HG03039 (cell line): ENCODE data around the gene FBXO22.
"Not testable (repeated sequence)": the region's sequence is repeated elsewhere in the genome, so short reads cannot be mapped to it uniquely, and the experiment has no call there.

Experiments
- ATAC-seq: cut with Tn5 transposase; IDR thresholded peaks from one replicate; pipeline ENCODE4 v1.9.1; 2021; ENCODE audit warnings: mild to moderate bottlenecking, moderate library complexity; ENCODE audit not compliant: unreplicated experiment

FBXO22 gene

GRCh38 chr15:75903331-75904239 lies at the start of gene FBXO22:
Gene FBXO22, plus strand, starts transcription at chr15:75903878. Its CDS starts 86 bp downstream, at chr15:75903964.
- peak; percentile 81 for ATAC-seq

DNA sequence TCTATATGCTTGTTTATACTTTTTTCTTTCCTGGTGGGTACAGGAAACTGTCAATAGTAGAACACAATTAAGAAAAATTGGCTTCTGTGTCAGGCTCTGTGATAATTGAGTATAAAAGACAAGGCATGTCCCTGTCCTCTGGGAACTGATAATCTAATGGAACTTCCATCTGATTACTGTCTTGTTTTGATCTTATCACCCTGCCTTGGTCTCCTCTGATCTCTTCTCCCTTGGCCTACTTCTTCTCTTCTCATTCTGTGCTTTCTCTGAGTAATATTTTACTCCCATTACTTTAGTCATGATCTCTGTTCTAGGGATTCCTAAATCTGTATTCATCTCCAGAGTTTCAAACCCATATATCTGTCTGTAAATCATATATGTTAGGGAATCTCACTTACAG lies 45.8 kb upstream of the FBXO22 start:
- no peak for ATAC-seq

GRCh38 chr15:75861750-75862402 lies 41.8 kb upstream of the FBXO22 start:
- ATAC-seq, result no peak

DNA sequence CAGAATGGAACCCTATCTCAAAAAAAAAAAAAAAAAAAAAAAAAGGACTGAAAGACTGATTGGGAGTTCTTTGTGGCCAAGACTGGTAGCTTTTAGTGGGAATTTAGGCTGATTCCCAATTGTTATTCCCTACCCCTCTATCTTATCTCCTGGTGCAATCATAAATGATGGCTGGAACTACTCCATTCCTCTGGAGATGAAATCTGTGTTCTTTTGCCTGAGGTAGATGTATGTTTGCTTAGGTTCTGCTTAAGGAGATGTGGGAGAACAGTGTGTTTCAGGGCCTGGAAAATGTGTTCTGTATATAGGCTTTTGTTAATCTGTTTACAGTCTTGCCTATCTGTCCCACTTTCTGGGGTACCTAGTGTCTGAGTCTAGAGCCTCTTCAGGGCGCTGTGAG lies 40.9 kb upstream of the FBXO22 start:
- no peak for ATAC-seq

DNA sequence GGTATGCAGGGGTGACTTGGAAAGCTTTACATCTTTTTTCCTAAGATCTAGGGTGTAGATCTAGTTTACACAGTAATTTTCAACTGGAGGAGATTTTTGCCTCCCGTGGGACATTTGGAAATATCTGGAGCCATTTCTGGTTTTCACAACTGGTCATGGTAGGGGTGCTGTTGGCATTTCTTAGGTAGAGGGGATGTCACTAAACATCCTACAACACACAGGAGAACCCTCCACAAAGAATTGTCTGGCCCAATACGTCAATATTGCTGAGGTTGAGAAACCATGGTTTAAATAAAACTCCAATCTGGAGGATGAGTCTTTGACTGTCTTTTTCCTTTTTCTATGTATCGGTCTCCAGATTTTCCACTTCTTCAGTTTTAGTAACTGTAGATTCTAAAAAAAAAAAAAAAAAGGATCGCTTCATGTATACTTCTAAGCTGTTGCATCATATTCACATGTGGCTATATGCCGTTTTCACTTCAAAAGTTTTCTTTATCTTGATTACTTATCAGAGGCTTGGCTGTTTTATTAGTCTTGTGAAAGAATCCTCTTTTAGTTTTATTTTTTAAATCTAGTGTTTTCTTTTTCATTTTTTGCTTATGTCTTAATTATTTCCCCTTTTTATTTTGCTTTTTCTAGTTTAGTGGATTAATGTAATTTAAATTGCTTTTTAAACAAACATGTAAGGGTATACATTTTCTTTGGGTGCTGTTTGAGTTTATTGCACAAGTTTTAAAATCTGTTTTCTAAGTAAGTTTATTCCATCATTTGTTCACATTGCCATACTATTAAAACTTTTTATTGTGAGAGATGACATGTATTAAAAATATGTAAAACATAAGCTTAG lies 39.2 kb upstream of the FBXO22 start:
- no peak for ATAC-seq

GRCh38 chr15:75866045-75866444 lies 37.6 kb upstream of the FBXO22 start:
- ATAC-seq, result not testable (repeated sequence)

- ATAC-seq, result no peak
These were observed 36.8 kb upstream of the FBXO22 start for GRCh38 chr15:75866916-75867315.

DNA sequence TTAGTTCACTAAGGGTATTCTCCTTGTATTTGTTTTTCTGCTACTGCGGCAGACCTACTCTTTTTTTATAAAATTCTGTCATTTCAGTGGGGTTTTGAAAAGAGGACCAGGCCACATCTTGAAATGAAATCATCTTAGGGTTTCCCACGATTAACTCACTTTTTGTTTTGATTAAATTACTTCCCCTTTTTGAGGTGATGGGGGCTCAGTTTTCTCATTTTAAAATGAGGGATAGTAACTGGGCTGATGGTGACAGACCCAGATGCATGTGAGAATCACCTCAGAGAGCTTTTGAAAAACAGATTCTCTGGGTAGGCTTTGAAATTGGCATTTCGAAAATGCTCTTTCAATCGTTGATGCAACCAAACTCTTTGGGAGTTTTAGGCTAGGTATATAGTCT lies 36.2 kb upstream of the FBXO22 start:
- no peak for ATAC-seq

DNA sequence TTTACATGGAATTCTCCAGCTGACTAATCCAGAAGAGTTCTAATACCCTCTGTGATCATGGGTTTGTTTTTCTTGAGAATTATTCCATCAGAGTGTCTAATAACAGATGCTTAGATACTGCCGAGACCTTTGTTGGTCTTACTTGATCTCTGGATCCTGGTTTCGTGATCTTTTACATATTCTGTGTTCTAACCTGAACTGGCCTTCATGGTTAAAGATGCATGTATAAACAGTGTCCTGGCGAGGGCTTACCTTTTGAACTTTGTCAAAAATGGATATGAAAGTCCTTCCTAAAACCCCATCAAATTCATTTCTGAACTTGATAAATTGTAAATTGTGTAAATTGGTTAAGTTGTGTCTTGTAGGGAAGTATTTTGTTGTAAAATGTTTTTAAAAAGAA lies 35.7 kb upstream of the FBXO22 start:
- no peak for ATAC-seq

- no peak for ATAC-seq
These were observed 34.2 kb upstream of the FBXO22 start for GRCh38 chr15:75869446-75869845.

DNA sequence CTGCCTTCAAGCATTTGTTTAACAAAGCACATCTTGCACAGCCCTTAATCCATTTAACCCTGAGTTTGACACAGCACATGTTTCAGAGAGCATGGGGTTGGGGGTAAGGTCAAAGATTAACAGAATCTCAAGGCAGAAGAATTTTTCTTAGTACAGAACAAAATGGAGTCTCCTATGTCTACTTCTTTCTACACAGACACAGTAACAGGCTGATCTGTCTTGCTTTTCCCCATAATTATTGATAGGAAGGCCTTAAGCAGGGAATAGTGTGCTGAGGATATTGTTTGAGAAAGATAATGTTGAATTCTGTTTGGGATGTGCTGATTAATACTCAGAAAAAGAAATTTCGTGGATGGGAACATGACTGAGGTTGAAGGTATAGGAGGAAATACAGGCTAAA lies 32.1 kb upstream of the FBXO22 start:
- ATAC-seq, result not testable (repeated sequence)

GRCh38 chr15:75872403-75872990 lies 31.2 kb upstream of the FBXO22 start:
- no peak for ATAC-seq

DNA sequence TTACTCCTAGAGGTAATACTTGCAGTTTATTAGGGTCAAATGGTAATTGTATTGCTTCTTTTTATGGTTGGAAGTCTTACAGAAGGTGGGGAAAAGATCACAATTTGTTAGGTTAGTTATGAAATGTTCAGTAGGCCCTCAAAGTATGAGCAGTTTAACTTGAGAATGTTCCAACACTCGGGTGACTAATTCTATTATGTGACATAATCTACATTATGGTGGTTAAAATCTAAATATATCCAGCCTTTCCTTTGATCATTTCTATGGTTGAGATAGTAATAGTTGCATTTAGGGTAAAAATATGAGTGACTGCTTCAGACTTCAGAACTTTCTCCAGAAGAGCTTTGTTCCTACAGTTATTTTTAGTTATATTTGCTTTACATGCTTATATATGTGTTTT lies 19.6 kb upstream of the FBXO22 start:
- no peak for ATAC-seq

GRCh38 chr15:75887178-75887577 lies 16.5 kb upstream of the FBXO22 start:
- no peak for ATAC-seq

GRCh38 chr15:75891895-75892294 lies 11.8 kb upstream of the FBXO22 start:
- ATAC-seq, result no peak

GRCh38 chr15:75895731-75896130 lies 7.9 kb upstream of the FBXO22 start:
- ATAC-seq, result no peak

DNA sequence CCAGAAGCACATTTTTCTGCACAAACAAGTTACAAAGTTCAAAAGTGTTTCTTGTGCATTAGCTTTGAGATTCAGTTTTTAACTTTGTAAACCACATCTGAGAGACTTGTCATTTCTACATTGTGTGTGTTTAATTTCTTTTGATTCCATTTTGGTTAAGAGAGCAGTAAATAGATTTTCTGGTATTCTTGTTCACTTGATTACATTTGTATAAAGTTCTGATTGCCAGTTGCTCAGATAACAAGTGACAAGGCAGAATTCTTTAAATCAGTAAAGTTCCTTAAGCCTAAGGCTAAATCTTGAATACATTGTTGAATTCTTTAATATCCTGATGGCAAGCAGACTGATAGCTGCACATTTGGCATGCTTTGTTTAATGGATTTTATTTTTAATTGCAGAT lies 3.1 kb upstream of the FBXO22 start:
- no peak for ATAC-seq

GRCh38 chr15:75902129-75902557 lies 1.5 kb upstream of the FBXO22 start:
- no peak for ATAC-seq

GRCh38 chr15:75905231-75905630 lies 1.6 kb downstream of the FBXO22 start:
- ATAC-seq, result no peak

DNA sequence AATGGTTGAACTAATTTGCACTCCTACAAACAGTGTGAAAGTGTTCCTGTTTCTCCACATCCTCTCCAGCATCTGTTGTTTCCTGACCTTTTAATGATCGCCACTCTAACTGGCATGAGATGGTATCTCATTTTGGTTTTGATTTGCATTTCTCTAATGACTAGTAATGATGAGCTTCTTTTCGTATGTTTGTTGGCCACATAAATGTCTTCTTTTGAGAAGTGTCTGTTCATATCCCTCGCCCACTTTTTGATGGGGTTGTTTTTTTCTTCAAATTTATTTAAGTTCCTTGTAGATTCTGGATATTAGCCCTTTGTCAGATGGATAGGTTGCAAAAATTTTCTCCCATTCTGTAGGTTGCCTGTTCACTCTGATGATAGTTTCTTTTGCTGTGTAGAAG lies 6.7 kb downstream of the FBXO22 start:
- not testable (repeated sequence) for ATAC-seq

GRCh38 chr15:75916978-75917377 lies 13.3 kb downstream of the FBXO22 start:
- ATAC-seq, result no peak
